GM12878 (cell line): Measurements from ENCODE around the gene GAL3ST2. TPM values are rescaled to one million over a fixed set of nuclear protein-coding genes. Genes with fewer than 3 reads are reported as not detected.

ENCODE experiments used
- ATAC-seq: fragments of 200-7000 bp; cut with Tn5 transposase; 3 replicates; pipeline ENCODE4 v1.9.1; 2020; ENCODE audit warnings: mild to moderate bottlenecking, moderate library complexity
- BruUV-seq: library from RNA; stranded (reverse); fragments of 400-500 nt; replicated peaks from 2 replicates; lab custom pipeline; 2021; lab: Mats Ljungman, UMichigan
- CTCF ChIA-PET: fragments of 300-600 bp; sonication (Branson Sonifier 250); formaldehyde crosslinking; extraction: SDS; loops from one replicate; lab custom pipeline; 2021; ENCODE audit warnings: inconsistent platforms; lab: Yijun Ruan, JAX
- POLR2A ChIA-PET: fragments of 350-600 bp; formaldehyde crosslinking; extraction: SDS; loops from one replicate; lab custom pipeline; 2021; ENCODE audit warnings: inconsistent platforms; lab: Charles Lee
- RAD21 ChIA-PET: fragments of 300-600 bp; sonication (Branson Sonifier 250); formaldehyde crosslinking; loops from one replicate; lab custom pipeline; 2023; ENCODE audit warnings: antibody characterized with exemption; ENCODE audit not compliant: unreplicated experiment; lab: Charles Lee
- SMC1A ChIA-PET: fragments of 300-600 bp; sonication (Branson Sonifier 250); formaldehyde crosslinking; loops from one replicate; lab custom pipeline; 2023; ENCODE audit not compliant: unreplicated experiment, uncharacterized antibody; lab: Charles Lee
- DNase-seq: peaks from one replicate; pipeline ENCODE4 v3.0.0-alpha.2; 2011; ENCODE audit warnings: low read depth, low spot score
- FAIRE-seq: peaks from 3 replicates; lab custom pipeline; 2011; peaks lifted over from hg19 to GRCh38; lab: Jason Lieb, UNC
- H2AFZ ChIP-seq: 2 replicates; pipeline ENCODE4 v1.6.0; 2011; ENCODE audit warnings: low read depth, low read length, control low read depth; ENCODE audit not compliant: control insufficient read depth
- H3K27ac ChIP-seq: 2 replicates; pipeline ENCODE4 v1.5.1; 2011; ENCODE audit warnings: control low read depth; ENCODE audit not compliant: control insufficient read depth, insufficient read depth
- H3K27me3 ChIP-seq, 2 experiments: replicated peaks in 1 of 2; 2 replicates each; pipeline versions ENCODE4 v1.6.0 to v1.6.1; 2011; ENCODE audit warnings: low read length in 1 of 2; ENCODE audit not compliant: control insufficient read depth in 2 of 2, insufficient read depth in 2 of 2
- H3K36me3 ChIP-seq, 2 experiments: 2 replicates each; pipeline ENCODE4 v1.5.1; 2011; ENCODE audit warnings: low read length in 1 of 2; ENCODE audit not compliant: control insufficient read depth in 2 of 2, insufficient read depth in 2 of 2
- H3K4me1 ChIP-seq: 2 replicates; pipeline ENCODE4 v1.6.1; 2011; ENCODE audit warnings: mild to moderate bottlenecking, low read length, moderate library complexity, mixed read lengths; ENCODE audit not compliant: control insufficient read depth, insufficient read depth
- H3K4me2 ChIP-seq: 2 replicates; pipeline ENCODE4 v1.6.0; 2011; ENCODE audit warnings: control low read depth; ENCODE audit not compliant: control insufficient read depth, insufficient read depth
- H3K4me3 ChIP-seq: fragments of 200-600 bp; sonication (generic); 2 replicates; pipeline ENCODE4 v1.5.1; 2016
- H3K79me2 ChIP-seq: 2 replicates; pipeline ENCODE4 v1.6.0; 2011; ENCODE audit warnings: low read length; ENCODE audit not compliant: control insufficient read depth, insufficient read depth
- H3K9ac ChIP-seq: 2 replicates; pipeline ENCODE4 v1.8.0; 2011; ENCODE audit warnings: low read length, control low read depth, mixed read lengths; ENCODE audit not compliant: control insufficient read depth, insufficient read depth
- H3K9me3 ChIP-seq: replicated peaks from 3 replicates; pipeline ENCODE4 v1.5.1; 2011; ENCODE audit warnings: mild to moderate bottlenecking, low read length; ENCODE audit not compliant: control insufficient read depth, insufficient read depth
- H4K20me1 ChIP-seq: 2 replicates; pipeline ENCODE4 v1.6.0; 2011; ENCODE audit not compliant: control insufficient read depth, insufficient read depth
- BCL3 ChIP-seq: IDR thresholded peaks from 2 replicates; pipeline ENCODE4 v1.6.1; 2011; ENCODE audit warnings: borderline replicate concordance, low read depth, mild to moderate bottlenecking, moderate library complexity, low read length; ENCODE audit not compliant: insufficient read depth, poor library complexity, severe bottlenecking
- BHLHE40 ChIP-seq, 2 experiments: fragments of 450-650 bp in 1 of 2; IDR thresholded peaks; 2 replicates each; pipeline ENCODE4 v1.6.1; 2011 to 2017; ENCODE audit warnings: low read depth in 2 of 2, borderline replicate concordance in 1 of 2, improper control_type of control experiment in 1 of 2, low read length in 1 of 2, mild to moderate bottlenecking in 1 of 2
- BRCA1 ChIP-seq: IDR thresholded peaks from 2 replicates; pipeline ENCODE4 v1.6.1; 2011; ENCODE audit warnings: low read depth, low read length, improper control_type of control experiment
- CBX5 ChIP-seq: sonication (generic); IDR thresholded peaks from 2 replicates; pipeline ENCODE4 v1.6.1; 2016; ENCODE audit warnings: low read depth, moderate library complexity, mild to moderate bottlenecking, inconsistent platforms
- CHD1 ChIP-seq: IDR thresholded peaks from 2 replicates; pipeline ENCODE4 v1.6.1; 2012; ENCODE audit warnings: low read depth, low read length, improper control_type of control experiment
- E2F8 ChIP-seq: fragments of 450-650 bp; IDR thresholded peaks from 2 replicates; pipeline ENCODE4 v1.6.1; 2018; ENCODE audit warnings: mild to moderate bottlenecking, low read depth, moderate library complexity; ENCODE audit not compliant: partially characterized antibody
- EGR1 ChIP-seq, 2 experiments: IDR thresholded peaks; 1 replicate in 1 of 2; 2 replicates in 1 of 2; pipeline ENCODE4 v1.6.1; 2011 to 2012; ENCODE audit warnings: low read depth in 2 of 2, low read length in 2 of 2, borderline replicate concordance in 1 of 2, mild to moderate bottlenecking in 1 of 2, moderate library complexity in 1 of 2
- ELK1 ChIP-seq: IDR thresholded peaks from 2 replicates; pipeline ENCODE4 v1.6.1; 2012; ENCODE audit warnings: low read depth, low read length, improper control_type of control experiment
- KDM1A ChIP-seq: fragments of 200-600 bp; sonication (generic); IDR thresholded peaks from 2 replicates; pipeline ENCODE4 v1.6.1; 2016; ENCODE audit warnings: borderline replicate concordance
- MTA3 ChIP-seq: IDR thresholded peaks from 2 replicates; pipeline ENCODE4 v1.6.1; 2012; ENCODE audit warnings: low read length, inconsistent platforms, borderline replicate concordance
- MYC ChIP-seq: IDR thresholded peaks from 2 replicates; pipeline ENCODE4 v1.6.1; 2011; ENCODE audit warnings: mild to moderate bottlenecking, low read length, moderate library complexity, inconsistent platforms; ENCODE audit not compliant: insufficient read depth, insufficient replicate concordance, insufficient read length, severe bottlenecking
- NFYB ChIP-seq: IDR thresholded peaks from 2 replicates; pipeline ENCODE4 v1.6.1; 2011; ENCODE audit warnings: low read depth, mild to moderate bottlenecking, low read length, improper control_type of control experiment, moderate library complexity; ENCODE audit not compliant: insufficient read depth
- PAX5 ChIP-seq: IDR thresholded peaks from 2 replicates; pipeline ENCODE4 v1.6.1; 2011; ENCODE audit warnings: low read depth, low read length, borderline replicate concordance
- RAD21 ChIP-seq: IDR thresholded peaks from 2 replicates; pipeline ENCODE4 v1.6.1; 2011; ENCODE audit warnings: mild to moderate bottlenecking, low read depth, low read length, moderate library complexity; ENCODE audit not compliant: insufficient read depth
- RAD51 ChIP-seq: fragments of 450-650 bp; IDR thresholded peaks from 2 replicates; pipeline ENCODE4 v1.6.1; 2016; ENCODE audit warnings: moderate library complexity, mild to moderate bottlenecking, inconsistent platforms
- ZNF622 ChIP-seq: fragments of 450-650 bp; IDR thresholded peaks from 2 replicates; pipeline ENCODE4 v1.6.1; 2017; ENCODE audit warnings: mild to moderate bottlenecking, inconsistent platforms
- ZZZ3 ChIP-seq: IDR thresholded peaks from 2 replicates; pipeline ENCODE4 v1.6.1; 2011; ENCODE audit warnings: low read depth; ENCODE audit not compliant: control insufficient read depth, insufficient read length
- WGBS: methylation state at CpG from one replicate; pipeline ENCODE4 v1.1.6; 2016; ENCODE audit warnings: low lambda C conversion rate; ENCODE audit not compliant: insufficient replicate concordance, insufficient coverage; ENCODE audit errors: missing lambda C conversion rate; 5-methylcytosine and 5-hydroxymethylcytosine counted together
- in situ Hi-C: fragments of 300-500 bp; cut with MboI; formaldehyde crosslinking; loops from 9 replicates; pipeline ENCODE4 v1.14.3; 2018; ENCODE audit warnings: mixed read lengths
- intact Hi-C: fragments of 100-400 bp; cut with micrococcal nuclease; formaldehyde crosslinking; loops from one replicate; pipeline ENCODE4 v1.14.2; 2022; ENCODE audit not compliant: unreplicated experiment
- polyA plus RNA-seq, 11 experiments: library from polyadenylated mRNA; depleted of rRNA in 4 of 11; unstranded in 6 of 11; stranded (reverse) in 5 of 11; fragments of >200 nt; fragmentation: Nextera tagmentation in 4 of 11; fragmentation: Illumina TruSeq in 1 of 11; extraction: Ambion mirVana in 4 of 11; extraction: Trizol in 1 of 11; gene quantifications; 1 replicate in 1 of 11; 2 replicates in 10 of 11; pipeline versions ENCODE4 v1.2.1 to v1.2.3, GENCODE V29; 2011 to 2016; ENCODE audit warnings: inconsistent platforms in 2 of 11, missing spikeins in 2 of 11, low read depth in 1 of 11
- total RNA-seq, 4 experiments: library from RNA; depleted of rRNA in 3 of 4; stranded (reverse); fragments of >200 nt in 3 of 4; fragmentation: Illumina TruSeq in 1 of 4; extraction: Trizol in 1 of 4; gene quantifications; 2 replicates each; pipeline versions ENCODE4 v1.2.1 to v1.2.3, GENCODE V29; 2013 to 2021

The GAL3ST2 gene
- total and polyA plus RNA-seq, 10 of the 15 experiments (the other 5 are each of a cell fraction or from before 2014, with no cell fraction given) = 0.09 to 0.36 (median 0.11) TPM; not detected in 7

- Histone ChIP-seq H3K4me1 (0 out of 2 replicates have a peak, but pooled peaks cover 3% of the 10 kb centered on the region), H3K9ac (peak within 1 kb of the TSS; percentile 86), H3K4me3 (peak within 1 kb of the TSS; percentile 84), H3K27ac (peak within 1 kb of the TSS; percentile 86), H4K20me1 (no peaks in the 10 kb centered on the region; the same call in 1 of the 2 replicates), H3K36me3 (no peaks in the 10 kb centered on the region), H3K27me3 (no peaks in the 10 kb centered on the region), H3K9me3 (no peaks in the 10 kb centered on the region), H2AFZ (peak within 1 kb of the TSS; percentile 87), H3K79me2 (peaks cover 8% of the 10 kb centered on the region), H3K4me2 (peak within 1 kb of the TSS; percentile 90)
- ChIA-PET SMC1A (interaction anchor here (1.0 to 2.7 kb wide), 4 partner anchors 32 to 144 kb away, joined by 4 to 11 read pairs (median 8); partner anchors contain the start of genes ING5 and RTP5), RAD21 (interaction anchor here (0.8 to 2.9 kb wide), 7 partner anchors 29 to 147 kb away, joined by 3 to 14 read pairs (median 3); partner anchors contain the start of gene ING5), CTCF (interaction anchor here (0.9 to 2.7 kb wide), 8 partner anchors 30 to 144 kb away, joined by 3 to 10 read pairs (median 5); partner anchors contain the start of genes DTYMK and ING5), POLR2A (interaction anchor here (0.6 to 3.2 kb wide), 5 partner anchors 33 to 144 kb away, joined by 3 to 19 read pairs (median 3); partner anchors contain the start of genes ING5 and PDCD1)
- intact Hi-C loops = loop anchor here (1.0 to 10.0 kb wide), 3 partner anchors 47 to 147 kb away; partner anchors contain the start of gene DTYMK
- TSS peak; percentile 75 for BruUV-seq
- WGBS = under 1% methylated on average over 31 of the region's 98 CpGs
- peak; percentile 90 for ATAC-seq
- DNase-seq = no peak
- peak; percentile 56 for FAIRE-seq
- in situ Hi-C loops = no loop called here
- TF ChIP-seq MYC (peak; percentile 70), MTA3 (no peak), CHD1 (no peak), NFYB (no peak), ZNF622 (no peak), EGR1 (IDR thresholded peaks at IDR 0.05; ENCODE audit: borderline replicate concordance in 1 of 2, low read depth in 2 of 2, low read length in 2 of 2) (no peak), ELK1 (no peak), CBX5 (no peak), BRCA1 (no peak), BHLHE40 (IDR thresholded peaks at IDR 0.05; ENCODE audit: borderline replicate concordance in 1 of 2, low read depth in 2 of 2, low read length in 1 of 2) (peak; percentile 93 to 99), E2F8 (no peak), ZZZ3 (no peak), RAD51 (peak; percentile 86), BCL3 (no peak), RAD21 (no peak), PAX5 (no peak), KDM1A (no peak)
Measured at GRCh38 chr2:241734467-241735208, 42.0 kb upstream of the GAL3ST2 start, which contains the start of gene D2HGDH. Gene D2HGDH (plus strand): TSS chr2:241734630. CDS start chr2:241735225, 595 bp downstream.
